GM12865 (cell line): ENCODE results near the gene SSBP1.
A peak's percentile ranks its signal among the peaks of the same experiment; 100 is the strongest.

Experiments used
- DNase-seq: peaks from one replicate; pipeline ENCODE4 v3.0.0; 2010; ENCODE audit warnings: low read depth
- H3K4me3 ChIP-seq: 2 replicates; pipeline ENCODE4 v1.5.1; 2011; ENCODE audit warnings: mild to moderate bottlenecking, low read depth, low read length, control low read depth
- TF ChIP-seq, protein P1 (sequence below): IDR thresholded peaks from 2 replicates; pipeline ENCODE4 v1.5.1; 2011; ENCODE audit warnings: low read length, control low read depth, low read depth, inconsistent platforms; ENCODE audit not compliant: insufficient read depth; ENCODE audit errors: missing control alignments

Gene SSBP1

GRCh38 chr7:141702047-141702567, 36.1 kb upstream of the SSBP1 start, which contains the start of gene DENND11:
TSS of gene DENND11 (minus strand) at chr7:141702166. CDS start at chr7:141702153, 13 bp downstream.
- DNase-seq = peak; percentile 64
- H3K4me3 ChIP-seq = peak within 1 kb of the TSS; percentile 74
- TF ChIP-seq, protein P1, sequence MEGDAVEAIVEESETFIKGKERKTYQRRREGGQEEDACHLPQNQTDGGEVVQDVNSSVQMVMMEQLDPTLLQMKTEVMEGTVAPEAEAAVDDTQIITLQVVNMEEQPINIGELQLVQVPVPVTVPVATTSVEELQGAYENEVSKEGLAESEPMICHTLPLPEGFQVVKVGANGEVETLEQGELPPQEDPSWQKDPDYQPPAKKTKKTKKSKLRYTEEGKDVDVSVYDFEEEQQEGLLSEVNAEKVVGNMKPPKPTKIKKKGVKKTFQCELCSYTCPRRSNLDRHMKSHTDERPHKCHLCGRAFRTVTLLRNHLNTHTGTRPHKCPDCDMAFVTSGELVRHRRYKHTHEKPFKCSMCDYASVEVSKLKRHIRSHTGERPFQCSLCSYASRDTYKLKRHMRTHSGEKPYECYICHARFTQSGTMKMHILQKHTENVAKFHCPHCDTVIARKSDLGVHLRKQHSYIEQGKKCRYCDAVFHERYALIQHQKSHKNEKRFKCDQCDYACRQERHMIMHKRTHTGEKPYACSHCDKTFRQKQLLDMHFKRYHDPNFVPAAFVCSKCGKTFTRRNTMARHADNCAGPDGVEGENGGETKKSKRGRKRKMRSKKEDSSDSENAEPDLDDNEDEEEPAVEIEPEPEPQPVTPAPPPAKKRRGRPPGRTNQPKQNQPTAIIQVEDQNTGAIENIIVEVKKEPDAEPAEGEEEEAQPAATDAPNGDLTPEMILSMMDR = no peak

DNA sequence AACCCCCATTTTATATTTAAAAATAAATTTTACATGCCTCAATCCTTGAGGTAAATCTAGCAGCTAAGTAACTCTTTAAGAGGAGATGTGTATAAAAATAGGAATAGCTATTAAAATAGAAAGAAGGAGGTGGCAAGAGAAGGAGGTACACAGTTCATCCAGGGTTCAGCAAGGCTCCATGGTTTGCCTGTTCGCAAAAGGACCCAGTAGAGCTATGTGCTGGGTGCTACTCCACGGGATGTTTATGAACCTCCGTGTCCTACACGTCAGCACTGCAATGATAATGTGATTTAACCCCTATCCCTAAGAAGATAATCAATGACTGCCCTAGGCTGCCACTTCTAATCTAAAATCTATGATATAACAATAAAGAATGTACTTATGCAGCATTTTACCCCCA, 35.3 kb upstream of the SSBP1 start:
- peak overlapping the region; percentile 71; the same call in 1 of the 2 replicates for H3K4me3 ChIP-seq
- no peak for DNase-seq
- TF ChIP-seq, protein P1 = no peak

- H3K4me3 ChIP-seq = no peak overlapping the region
- no peak for DNase-seq
- TF ChIP-seq, protein P1 = no peak
Observed at GRCh38 chr7:141704112-141704511, 34.0 kb upstream of the SSBP1 start.

GRCh38 chr7:141704741-141705140, 33.4 kb upstream of the SSBP1 start:
- TF ChIP-seq, protein P1 = no peak
- H3K4me3 ChIP-seq = no peak overlapping the region
- no peak for DNase-seq

GRCh38 chr7:141706239-141707064, 31.7 kb upstream of the SSBP1 start:
- no peak overlapping the region for H3K4me3 ChIP-seq
- DNase-seq = no peak
- TF ChIP-seq, protein P1 = no peak

DNA sequence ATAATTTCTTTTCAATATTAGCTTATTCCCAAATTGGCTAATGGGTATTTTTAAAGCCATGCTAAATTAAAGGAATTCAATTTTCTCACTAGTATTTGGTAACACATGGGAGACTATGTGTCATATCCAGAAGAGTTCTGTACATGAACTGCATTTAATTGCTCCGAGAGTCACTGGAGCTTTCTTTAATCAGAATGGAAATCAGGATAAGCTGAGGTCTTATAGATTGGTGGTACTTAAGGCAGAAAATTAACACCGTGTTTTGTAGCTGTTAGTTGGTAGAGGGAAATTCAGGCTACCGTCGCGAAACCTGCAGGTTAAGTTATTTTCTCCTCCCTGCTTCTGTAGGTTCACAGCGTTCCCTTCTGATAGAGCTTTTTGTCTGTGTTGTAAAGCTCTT, 29.8 kb upstream of the SSBP1 start, which contains the start of gene WEE2:
WEE2 (plus strand) TSS at position 3 of the 400 bp plus-strand sequence. CDS start 406 bp downstream, outside the sequence.
- no peak for DNase-seq
- H3K4me3 ChIP-seq = no peak within 1 kb of the TSS
- TF ChIP-seq, protein P1 = no peak
